Neural progenitor cell (in vitro differentiated cells): ENCODE results near the gene RNF187.

ENCODE experiments used
- CTCF ChIP-seq: fragments of 200-600 bp; sonication (generic); IDR thresholded peaks from 2 replicates; pipeline ENCODE4 v1.5.1; 2017; ENCODE audit warnings: antibody characterized with exemption, mild to moderate bottlenecking
- EZH2 ChIP-seq: fragments of 200-600 bp; sonication (generic); IDR thresholded peaks from 2 replicates; pipeline ENCODE4 v1.6.1; 2017; ENCODE audit warnings: antibody characterized with exemption, mild to moderate bottlenecking, moderate library complexity
- EZH2phosphoT487 ChIP-seq: fragments of 200-600 bp; sonication (generic); IDR thresholded peaks from 2 replicates; pipeline ENCODE4 v1.6.1; 2017; ENCODE audit warnings: antibody characterized with exemption

- TF ChIP-seq CTCF (no peak), EZH2 (no peak), EZH2phosphoT487 (no peak)
These were observed 30.2 kb upstream of the RNF187 start for GRCh38 chr1:228457017-228457395.
